IMR-90 (cell line): ENCODE results near the gene GLCE. TPM values are rescaled to one million over a fixed set of nuclear protein-coding genes. Genes with fewer than 3 reads are reported as not detected.

Experiments used
- ATAC-seq: fragments of 200-7000 bp; cut with Tn5 transposase; 2 replicates; pipeline ENCODE4 v1.9.1; 2020; ENCODE audit warnings: low read depth, mild to moderate bottlenecking, moderate library complexity
- BruUV-seq: library from RNA; stranded (reverse); fragments of 400-500 nt; replicated peaks from 2 replicates; lab custom pipeline; 2021; lab: Mats Ljungman, UMichigan
- CTCF ChIA-PET: fragments of 300-600 bp; formaldehyde crosslinking; extraction: SDS; loops from one replicate; lab custom pipeline; 2021; ENCODE audit warnings: antibody characterized with exemption; lab: Yijun Ruan, JAX
- POLR2A ChIA-PET: fragments of 300-600 bp; sonication (Branson Sonifier 250); formaldehyde crosslinking; loops from one replicate; lab custom pipeline; 2022; ENCODE audit warnings: antibody characterized with exemption; ENCODE audit not compliant: unreplicated experiment; lab: Charles Lee
- DNase-seq: peaks from one replicate; pipeline ENCODE4 v3.0.0; 2013
- H2AFZ ChIP-seq: replicated peaks from 2 replicates; pipeline ENCODE3; 2013; ENCODE audit warnings: low read length, mild to moderate bottlenecking; ENCODE audit not compliant: poor library complexity
- H2AK5ac ChIP-seq: 2 replicates; pipeline ENCODE4 v1.6.1; 2013; ENCODE audit warnings: low read depth, low read length, inconsistent platforms
- H2AK9ac ChIP-seq: replicated peaks from 2 replicates; pipeline ENCODE3; 2013; ENCODE audit warnings: mild to moderate bottlenecking, low read depth, low read length, moderate library complexity; ENCODE audit not compliant: poor library complexity
- H2BK120ac ChIP-seq: 2 replicates; pipeline ENCODE4 v1.6.1; 2013; ENCODE audit warnings: low read depth, low read length, inconsistent platforms
- H2BK15ac ChIP-seq: 3 replicates; pipeline ENCODE4 v1.6.1; 2013; ENCODE audit warnings: low read depth, low read length, inconsistent platforms
- H2BK20ac ChIP-seq: 2 replicates; pipeline ENCODE4 v1.6.1; 2013; ENCODE audit warnings: low read depth, mild to moderate bottlenecking, inconsistent platforms, low read length, moderate library complexity
- H2BK5ac ChIP-seq: 2 replicates; pipeline ENCODE4 v1.6.1; 2013; ENCODE audit warnings: mild to moderate bottlenecking, low read depth, low read length, inconsistent platforms; ENCODE audit not compliant: poor library complexity, severe bottlenecking
- H3K14ac ChIP-seq: replicated peaks from 2 replicates; pipeline ENCODE4 v1.6.1; 2013; ENCODE audit warnings: low read depth, low read length, inconsistent platforms
- H3K18ac ChIP-seq: 2 replicates; pipeline ENCODE4 v1.6.1; 2013; ENCODE audit warnings: low read depth, low read length, control low read depth
- H3K23ac ChIP-seq: 2 replicates; pipeline ENCODE4 v1.6.1; 2013; ENCODE audit warnings: low read depth, low read length, inconsistent platforms
- H3K27ac ChIP-seq: 2 replicates; pipeline ENCODE4 v1.5.1; 2013; ENCODE audit warnings: mild to moderate bottlenecking, control low read depth, low read length; ENCODE audit not compliant: insufficient read depth
- H3K27me3 ChIP-seq: 2 replicates; pipeline ENCODE4 v1.6.1; 2013; ENCODE audit warnings: low read length; ENCODE audit not compliant: control insufficient read depth, insufficient read depth
- H3K36me3 ChIP-seq: 2 replicates; pipeline ENCODE4 v1.6.1; 2013; ENCODE audit warnings: low read length, mixed read lengths; ENCODE audit not compliant: control insufficient read depth, insufficient read depth
- H3K4ac ChIP-seq: 2 replicates; pipeline ENCODE4 v1.6.1; 2013; ENCODE audit warnings: low read depth, low read length, inconsistent platforms
- H3K4me1 ChIP-seq: 2 replicates; pipeline ENCODE4 v1.6.1; 2013; ENCODE audit warnings: low read length, mixed read lengths; ENCODE audit not compliant: control insufficient read depth, insufficient read depth
- H3K4me2 ChIP-seq: 2 replicates; pipeline ENCODE4 v1.6.1; 2013; ENCODE audit warnings: low read depth, mild to moderate bottlenecking, control low read depth, low read length, moderate library complexity
- H3K4me3 ChIP-seq: 2 replicates; pipeline ENCODE4 v1.5.1; 2013; ENCODE audit warnings: low read depth, mild to moderate bottlenecking, control low read depth, low read length, moderate library complexity; ENCODE audit not compliant: insufficient read depth
- H3K56ac ChIP-seq: 2 replicates; pipeline ENCODE4 v1.6.1; 2013; ENCODE audit warnings: low read length, inconsistent platforms; ENCODE audit not compliant: insufficient read depth; ENCODE audit errors: extremely low read depth
- H3K79me1 ChIP-seq, 2 experiments: 2 replicates each; pipeline ENCODE4 v1.6.1; 2013; ENCODE audit warnings: low read length in 2 of 2, inconsistent platforms in 1 of 2, low read depth in 1 of 2
- H3K9ac ChIP-seq: 2 replicates; pipeline ENCODE4 v1.6.1; 2013; ENCODE audit warnings: low read depth, low read length, control low read depth
- H3K9me1 ChIP-seq: 2 replicates; pipeline ENCODE4 v1.6.1; 2013; ENCODE audit warnings: low read length, inconsistent platforms; ENCODE audit not compliant: insufficient read depth
- H3K9me3 ChIP-seq: 2 replicates; pipeline ENCODE4 v1.6.1; 2013; ENCODE audit warnings: low read length; ENCODE audit not compliant: control insufficient read depth, insufficient read depth
- H4K20me1 ChIP-seq: 2 replicates; pipeline ENCODE4 v1.6.1; 2013; ENCODE audit warnings: low read length, inconsistent platforms; ENCODE audit not compliant: insufficient read depth
- H4K5ac ChIP-seq: 2 replicates; pipeline ENCODE4 v1.6.1; 2013; ENCODE audit warnings: mild to moderate bottlenecking, low read depth, low read length, control low read depth
- H4K8ac ChIP-seq, 2 experiments: 2 replicates each; pipeline ENCODE4 v1.6.1; 2013; ENCODE audit warnings: low read depth in 2 of 2, low read length in 2 of 2, control low read depth in 1 of 2, inconsistent platforms in 1 of 2
- H4K91ac ChIP-seq: 2 replicates; pipeline ENCODE4 v1.6.1; 2013; ENCODE audit warnings: low read depth, low read length, inconsistent platforms; ENCODE audit not compliant: insufficient read depth
- CEBPB ChIP-seq: IDR thresholded peaks from 2 replicates; pipeline ENCODE4 v1.6.1; 2012; ENCODE audit warnings: low read depth, low read length, improper control_type of control experiment
- CHD1 ChIP-seq: IDR thresholded peaks from 2 replicates; pipeline ENCODE4 v1.6.1; 2012; ENCODE audit warnings: low read depth, low read length, improper control_type of control experiment
- ELK1 ChIP-seq: fragments of 150-350 bp; IDR thresholded peaks from 2 replicates; pipeline ENCODE4 v1.6.1; 2016; ENCODE audit warnings: low read depth, mild to moderate bottlenecking, low read length, moderate library complexity, borderline replicate concordance
- MAFK ChIP-seq: IDR thresholded peaks from 2 replicates; pipeline ENCODE4 v1.6.1; 2012; ENCODE audit warnings: low read depth, low read length, improper control_type of control experiment
- MAZ ChIP-seq: IDR thresholded peaks from 2 replicates; pipeline ENCODE4 v1.6.1; 2012; ENCODE audit warnings: low read depth, mild to moderate bottlenecking, low read length, improper control_type of control experiment, moderate library complexity, borderline replicate concordance
- MXI1 ChIP-seq: IDR thresholded peaks from 2 replicates; pipeline ENCODE4 v1.6.1; 2012; ENCODE audit warnings: low read depth, mild to moderate bottlenecking, low read length, moderate library complexity, borderline replicate concordance
- NFE2L2 ChIP-seq: fragments of 150-350 bp; IDR thresholded peaks from 2 replicates; pipeline ENCODE4 v1.6.1; 2016; ENCODE audit warnings: low read depth, mild to moderate bottlenecking, low read length
- POLR2A ChIP-seq: IDR thresholded peaks from 2 replicates; pipeline ENCODE4 v1.6.1; 2012; ENCODE audit warnings: mild to moderate bottlenecking, low read depth, low read length
- RAD21 ChIP-seq: IDR thresholded peaks from 2 replicates; pipeline ENCODE4 v1.6.1; 2012; ENCODE audit warnings: low read length, improper control_type of control experiment
- RCOR1 ChIP-seq: IDR thresholded peaks from 2 replicates; pipeline ENCODE4 v1.6.1; 2012; ENCODE audit warnings: mild to moderate bottlenecking, low read length, improper control_type of control experiment; ENCODE audit not compliant: insufficient replicate concordance
- RFX5 ChIP-seq: IDR thresholded peaks from 2 replicates; pipeline ENCODE4 v1.8.0; 2012; ENCODE audit warnings: low read depth, mild to moderate bottlenecking, low read length, moderate library complexity
- SMC3 ChIP-seq: fragments of 150-350 bp; IDR thresholded peaks from 2 replicates; pipeline ENCODE4 v1.6.1; 2016; ENCODE audit warnings: low read depth, mild to moderate bottlenecking, antibody characterized with exemption, low read length, moderate library complexity
- USF2 ChIP-seq: fragments of 150-350 bp; IDR thresholded peaks from 2 replicates; pipeline ENCODE4 v1.6.1; 2017; ENCODE audit warnings: mild to moderate bottlenecking, antibody characterized with exemption, low read length, low read depth
- WGBS, 2 experiments: methylation state at CpG; one replicate each; pipeline versions ENCODE4 v1.1.5 to v1.1.7; 2013; ENCODE audit warnings: missing lambda C conversion rate in 2 of 2; ENCODE audit not compliant: insufficient read length in 1 of 2; ENCODE audit errors: extremely low coverage in 2 of 2; 5-methylcytosine and 5-hydroxymethylcytosine counted together
- dilution Hi-C: fragments of 300-500 bp; cut with HindIII; formaldehyde crosslinking; loops from one replicate; pipeline ENCODE4 v1.14.3; 2018; ENCODE audit warnings: low sequenced_read_pairs; ENCODE audit not compliant: unreplicated experiment
- in situ Hi-C: fragments of 300-500 bp; cut with MboI; formaldehyde crosslinking; loops from 3 replicates; pipeline ENCODE4 v1.14.3; 2019; ENCODE audit warnings: low sequenced_read_pairs, inconsistent platforms, mixed read lengths
- intact Hi-C: fragments of 100-400 bp; cut with micrococcal nuclease; formaldehyde crosslinking; loops from 2 replicates; pipeline ENCODE4 v1.10.0; 2022
- polyA plus RNA-seq, 3 experiments: library from polyadenylated mRNA; depleted of rRNA; stranded (reverse); fragments of >200 nt; gene quantifications; 2 replicates each; pipeline ENCODE4 v1.2.3, GENCODE V29; 2012; ENCODE audit warnings: low replicate concordance in 1 of 3
- total RNA-seq: library from RNA; depleted of rRNA; stranded (reverse); fragments of >200 nt; gene quantifications from 2 replicates; pipeline ENCODE4 v1.2.3, GENCODE V29; 2012

Gene GLCE
- total and polyA plus RNA-seq, 2 of the 4 experiments (the other 2 are of a cell fraction): 15.3 to 29.6 TPM

GRCh38 chr15:69290346-69291164 lies 130.1 kb downstream of the GLCE start:
- DNase-seq (no peak), ATAC-seq (peak; percentile 42; the same call in 1 of the 2 replicates)
- ChIA-PET CTCF (no interaction called here), POLR2A (no interaction called here)
- Histone ChIP-seq H4K8ac (no peak overlapping the region), H2AFZ (no peak overlapping the region), H3K9me1 (0 out of 2 replicates have a peak, but pooled peaks cover 4% of the 10 kb centered on the region), H3K4me1 (peaks cover 16% of the 10 kb centered on the region; the same call in 1 of the 2 replicates), H3K27me3 (peaks cover 7% of the 10 kb centered on the region), H2AK9ac (no peak overlapping the region), H4K91ac (peak overlapping the region; percentile 36; the same call in 1 of the 2 replicates), H2BK5ac (no peak overlapping the region), H2BK20ac (no peak overlapping the region), H3K23ac (no peak overlapping the region), H3K4ac (no peak overlapping the region), H3K18ac (no peak overlapping the region; the same call in 1 of the 2 replicates), H2BK120ac (no peak overlapping the region), H3K9me3 (peaks cover 7% of the 10 kb centered on the region), H3K4me2 (no peak overlapping the region), H4K20me1 (no peaks in the 10 kb centered on the region), H3K4me3 (no peak overlapping the region), H3K9ac (no peak overlapping the region), H2BK15ac (peak overlapping the region; percentile 14; the same call in 1 of the 3 replicates), H2AK5ac (peak overlapping the region; percentile 9; the same call in 1 of the 2 replicates), H3K27ac (no peak overlapping the region), H3K56ac (no peak overlapping the region), H4K5ac (peak overlapping the region; percentile 12; the same call in 1 of the 2 replicates), H3K79me1 (no peaks in the 10 kb centered on the region), H3K14ac (peak overlapping the region; percentile 9; the same call in 1 of the 2 replicates), H3K36me3 (no peaks in the 10 kb centered on the region)
- in situ Hi-C loops: no loop called here
- no TSS peak for BruUV-seq
- intact Hi-C loops: no loop called here
- 17% methylated on average over 1 of the region's 7 CpGs; no CpG with 5 or more reads in 1 of the 2 experiments for WGBS, 2 experiments
- dilution Hi-C loops: no loop called here
- no peak for TF ChIP-seq MXI1
- TF ChIP-seq MAZ: no peak
- TF ChIP-seq SMC3: no peak
- TF ChIP-seq CHD1: no peak
- TF ChIP-seq CEBPB: no peak
- TF ChIP-seq MAFK: no peak
- no peak for TF ChIP-seq RCOR1
- TF ChIP-seq NFE2L2: no peak
- TF ChIP-seq ELK1: no peak
- TF ChIP-seq USF2: no peak
- TF ChIP-seq POLR2A: no peak
- no peak for TF ChIP-seq RAD21
- no peak for TF ChIP-seq RFX5
